Measurements from ENCODE around the gene FNDC3B.
A peak's percentile ranks its signal among the peaks of the same experiment; 100 is the strongest.

- no peak for TF ChIP-seq POLR2A (conservative IDR thresholded peaks at IDR 0.05)
- TF ChIP-seq, protein P1, sequence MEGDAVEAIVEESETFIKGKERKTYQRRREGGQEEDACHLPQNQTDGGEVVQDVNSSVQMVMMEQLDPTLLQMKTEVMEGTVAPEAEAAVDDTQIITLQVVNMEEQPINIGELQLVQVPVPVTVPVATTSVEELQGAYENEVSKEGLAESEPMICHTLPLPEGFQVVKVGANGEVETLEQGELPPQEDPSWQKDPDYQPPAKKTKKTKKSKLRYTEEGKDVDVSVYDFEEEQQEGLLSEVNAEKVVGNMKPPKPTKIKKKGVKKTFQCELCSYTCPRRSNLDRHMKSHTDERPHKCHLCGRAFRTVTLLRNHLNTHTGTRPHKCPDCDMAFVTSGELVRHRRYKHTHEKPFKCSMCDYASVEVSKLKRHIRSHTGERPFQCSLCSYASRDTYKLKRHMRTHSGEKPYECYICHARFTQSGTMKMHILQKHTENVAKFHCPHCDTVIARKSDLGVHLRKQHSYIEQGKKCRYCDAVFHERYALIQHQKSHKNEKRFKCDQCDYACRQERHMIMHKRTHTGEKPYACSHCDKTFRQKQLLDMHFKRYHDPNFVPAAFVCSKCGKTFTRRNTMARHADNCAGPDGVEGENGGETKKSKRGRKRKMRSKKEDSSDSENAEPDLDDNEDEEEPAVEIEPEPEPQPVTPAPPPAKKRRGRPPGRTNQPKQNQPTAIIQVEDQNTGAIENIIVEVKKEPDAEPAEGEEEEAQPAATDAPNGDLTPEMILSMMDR (IDR thresholded peaks at IDR 0.05 in 2 of 3, conservative IDR thresholded peaks at IDR 0.05 in 1 of 3; ENCODE audit: insufficient read depth in 2 of 3, low read depth in 1 of 3, low read length in 3 of 3), result peak; percentile 43 to 70 (median 55); a peak in 5 of 6 replicates
- no peak for TF ChIP-seq JUND (IDR thresholded peaks at IDR 0.05; ENCODE audit: borderline replicate concordance, low read depth, low read length)
- no peak for TF ChIP-seq JUND (tag; IDR thresholded peaks at IDR 0.05; ENCODE audit: borderline replicate concordance, low read depth, low read length)
- TF ChIP-seq FOS (IDR thresholded peaks at IDR 0.05; ENCODE audit: extremely low read depth, insufficient read length), result no peak
- TF ChIP-seq, protein P2, sequence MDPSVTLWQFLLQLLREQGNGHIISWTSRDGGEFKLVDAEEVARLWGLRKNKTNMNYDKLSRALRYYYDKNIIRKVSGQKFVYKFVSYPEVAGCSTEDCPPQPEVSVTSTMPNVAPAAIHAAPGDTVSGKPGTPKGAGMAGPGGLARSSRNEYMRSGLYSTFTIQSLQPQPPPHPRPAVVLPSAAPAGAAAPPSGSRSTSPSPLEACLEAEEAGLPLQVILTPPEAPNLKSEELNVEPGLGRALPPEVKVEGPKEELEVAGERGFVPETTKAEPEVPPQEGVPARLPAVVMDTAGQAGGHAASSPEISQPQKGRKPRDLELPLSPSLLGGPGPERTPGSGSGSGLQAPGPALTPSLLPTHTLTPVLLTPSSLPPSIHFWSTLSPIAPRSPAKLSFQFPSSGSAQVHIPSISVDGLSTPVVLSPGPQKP (CRISPR knock-in tag; IDR thresholded peaks at IDR 0.05), result no peak
- TF ChIP-seq ZNF3 (CRISPR knock-in tag; IDR thresholded peaks at IDR 0.05), result no peak
- TF ChIP-seq, protein P3, sequence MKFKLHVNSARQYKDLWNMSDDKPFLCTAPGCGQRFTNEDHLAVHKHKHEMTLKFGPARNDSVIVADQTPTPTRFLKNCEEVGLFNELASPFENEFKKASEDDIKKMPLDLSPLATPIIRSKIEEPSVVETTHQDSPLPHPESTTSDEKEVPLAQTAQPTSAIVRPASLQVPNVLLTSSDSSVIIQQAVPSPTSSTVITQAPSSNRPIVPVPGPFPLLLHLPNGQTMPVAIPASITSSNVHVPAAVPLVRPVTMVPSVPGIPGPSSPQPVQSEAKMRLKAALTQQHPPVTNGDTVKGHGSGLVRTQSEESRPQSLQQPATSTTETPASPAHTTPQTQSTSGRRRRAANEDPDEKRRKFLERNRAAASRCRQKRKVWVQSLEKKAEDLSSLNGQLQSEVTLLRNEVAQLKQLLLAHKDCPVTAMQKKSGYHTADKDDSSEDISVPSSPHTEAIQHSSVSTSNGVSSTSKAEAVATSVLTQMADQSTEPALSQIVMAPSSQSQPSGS (CRISPR knock-in tag; IDR thresholded peaks at IDR 0.05), result no peak
Measured at GRCh38 chr3:172341482-172342059, 302.2 kb downstream of the FNDC3B start.
